ENCODE results near the gene SMAGP. TPM values are rescaled to one million over a fixed set of nuclear protein-coding genes. Genes with fewer than 3 reads are reported as not detected.

SMAGP gene
- total RNA-seq, 3 donors from 2014 or later: 35.0 to 88.6 (median 85.6) TPM

DNA sequence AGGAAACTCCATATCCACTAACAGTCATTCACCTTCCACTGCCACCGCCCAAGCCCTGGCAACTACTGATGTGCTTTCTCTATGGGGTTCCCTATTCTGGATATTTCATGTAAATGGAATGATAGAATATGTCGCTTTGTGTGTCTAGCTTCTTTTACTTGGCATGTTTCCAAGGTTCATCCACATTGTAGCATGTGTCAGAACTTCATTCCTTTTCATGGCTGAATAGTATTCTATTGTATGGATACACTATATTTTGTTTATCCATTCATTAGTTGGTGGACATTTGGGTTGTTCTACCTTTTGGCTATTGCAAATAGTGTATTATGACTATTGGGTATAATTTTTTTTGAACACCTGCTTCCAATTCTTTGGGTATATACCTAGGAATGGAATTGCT is 61.0 kb downstream of the SMAGP start:
- Histone ChIP-seq H3K4me3 (no peak overlapping the region), H3K36me3 (ENCODE audit: low read depth) (no peaks in the 10 kb centered on the region), H3K9me3 (no peaks in the 10 kb centered on the region), H3K4me1 (ENCODE audit: low read depth) (no peaks in the 10 kb centered on the region)
- DNase-seq (no peak), ATAC-seq (no peak)
- intact Hi-C loops (cut with DNase I, micrococcal nuclease): no loop called here
- TF ChIP-seq, protein P1, sequence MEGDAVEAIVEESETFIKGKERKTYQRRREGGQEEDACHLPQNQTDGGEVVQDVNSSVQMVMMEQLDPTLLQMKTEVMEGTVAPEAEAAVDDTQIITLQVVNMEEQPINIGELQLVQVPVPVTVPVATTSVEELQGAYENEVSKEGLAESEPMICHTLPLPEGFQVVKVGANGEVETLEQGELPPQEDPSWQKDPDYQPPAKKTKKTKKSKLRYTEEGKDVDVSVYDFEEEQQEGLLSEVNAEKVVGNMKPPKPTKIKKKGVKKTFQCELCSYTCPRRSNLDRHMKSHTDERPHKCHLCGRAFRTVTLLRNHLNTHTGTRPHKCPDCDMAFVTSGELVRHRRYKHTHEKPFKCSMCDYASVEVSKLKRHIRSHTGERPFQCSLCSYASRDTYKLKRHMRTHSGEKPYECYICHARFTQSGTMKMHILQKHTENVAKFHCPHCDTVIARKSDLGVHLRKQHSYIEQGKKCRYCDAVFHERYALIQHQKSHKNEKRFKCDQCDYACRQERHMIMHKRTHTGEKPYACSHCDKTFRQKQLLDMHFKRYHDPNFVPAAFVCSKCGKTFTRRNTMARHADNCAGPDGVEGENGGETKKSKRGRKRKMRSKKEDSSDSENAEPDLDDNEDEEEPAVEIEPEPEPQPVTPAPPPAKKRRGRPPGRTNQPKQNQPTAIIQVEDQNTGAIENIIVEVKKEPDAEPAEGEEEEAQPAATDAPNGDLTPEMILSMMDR (IDR thresholded peaks at IDR 0.05): no peak

DNA sequence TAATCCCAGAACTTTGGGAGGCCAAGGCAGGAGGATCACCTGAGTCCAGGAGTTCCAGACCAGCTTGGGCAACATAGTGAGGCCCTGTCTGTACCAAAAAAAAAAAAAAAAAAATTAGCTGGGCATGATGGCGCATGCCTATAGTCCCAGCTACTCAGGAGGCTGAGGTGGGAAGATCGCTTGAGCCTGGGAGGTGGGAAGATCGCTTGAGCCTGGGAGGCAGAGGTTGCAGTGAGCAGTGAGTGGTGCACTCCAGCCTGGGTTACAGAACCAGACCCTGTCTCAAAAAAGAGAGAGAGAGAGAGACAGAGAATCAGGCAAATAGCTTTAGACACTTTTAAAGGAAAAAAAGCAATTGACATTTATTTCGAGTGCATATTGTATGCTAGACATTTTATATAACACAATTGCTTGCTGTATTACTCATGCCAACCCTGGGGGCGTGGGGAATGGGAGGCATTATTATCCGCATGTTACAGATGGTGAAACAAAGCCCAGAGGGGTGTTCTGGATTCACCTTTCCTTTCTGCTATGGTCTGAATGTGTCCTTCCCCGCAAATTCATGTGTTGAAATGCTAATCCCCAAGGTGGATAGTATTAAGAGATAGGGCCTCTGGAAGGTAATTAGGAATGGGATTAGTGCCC is 62.1 kb downstream of the SMAGP start:
- DNase-seq: no peak
- ATAC-seq: no peak
- Histone ChIP-seq H3K4me3 (no peak overlapping the region), H3K4me1 (ENCODE audit: low read depth) (no peaks in the 10 kb centered on the region), H3K9me3 (no peaks in the 10 kb centered on the region), H3K36me3 (ENCODE audit: low read depth) (no peaks in the 10 kb centered on the region)
- TF ChIP-seq, protein P1 (IDR thresholded peaks at IDR 0.05): no peak
- intact Hi-C loops (cut with DNase I, micrococcal nuclease): no loop called here

DNA sequence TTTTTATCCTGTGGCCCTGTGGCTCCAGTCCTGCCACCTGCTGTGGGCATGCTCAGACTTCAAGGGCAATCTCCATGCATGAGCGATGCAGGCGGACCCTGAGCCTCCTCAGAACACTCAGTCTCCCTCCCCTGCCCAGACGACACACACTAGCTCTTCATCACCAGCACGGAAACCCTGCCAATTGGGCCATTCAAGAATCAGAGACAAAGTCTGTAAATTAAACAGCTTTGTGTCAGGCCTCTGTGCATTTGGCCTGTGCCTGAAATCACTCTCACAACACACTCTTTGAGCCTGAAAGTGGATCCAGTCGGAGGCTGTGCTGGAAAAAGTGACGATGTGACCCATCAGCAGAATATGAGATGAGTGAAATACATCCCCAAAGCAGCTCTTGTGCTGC is 64.9 kb downstream of the SMAGP start:
- H3K36me3 ChIP-seq (ENCODE audit: low read depth): no peaks in the 10 kb centered on the region
- no peaks in the 10 kb centered on the region for H3K4me1 ChIP-seq (ENCODE audit: low read depth)
- TF ChIP-seq, protein P1 (IDR thresholded peaks at IDR 0.05): no peak
- ATAC-seq (no peak), DNase-seq (no peak)
- intact Hi-C loops (cut with DNase I, micrococcal nuclease): no loop called here
- H3K4me3 ChIP-seq: no peak overlapping the region
- no peaks in the 10 kb centered on the region for H3K9me3 ChIP-seq

DNA sequence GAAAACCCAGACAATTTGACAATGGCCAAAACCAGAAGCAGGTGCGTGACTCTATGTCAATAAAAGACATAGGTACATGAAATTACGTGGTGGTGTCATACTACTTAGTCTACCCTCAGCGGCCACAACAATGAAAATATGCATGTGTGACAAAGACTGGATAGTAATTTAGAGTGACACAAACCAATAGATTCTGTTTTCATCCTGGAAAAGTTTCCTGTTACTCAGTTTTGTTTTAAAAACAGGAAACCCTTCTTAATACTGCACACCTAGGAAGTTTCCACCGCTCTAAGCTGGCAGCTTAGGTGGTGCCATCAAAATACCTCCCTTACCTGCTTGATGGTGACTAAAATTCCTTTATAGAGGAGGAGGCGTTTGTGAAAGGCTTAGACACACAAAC is 67.5 kb downstream of the SMAGP start:
- Histone ChIP-seq H3K36me3 (ENCODE audit: low read depth) (no peaks in the 10 kb centered on the region), H3K9me3 (no peaks in the 10 kb centered on the region), H3K4me1 (ENCODE audit: low read depth) (no peaks in the 10 kb centered on the region), H3K4me3 (no peak overlapping the region)
- TF ChIP-seq, protein P1 (IDR thresholded peaks at IDR 0.05): no peak
- intact Hi-C loops (cut with DNase I, micrococcal nuclease): no loop called here
- no peak for ATAC-seq
- DNase-seq: no peak

DNA sequence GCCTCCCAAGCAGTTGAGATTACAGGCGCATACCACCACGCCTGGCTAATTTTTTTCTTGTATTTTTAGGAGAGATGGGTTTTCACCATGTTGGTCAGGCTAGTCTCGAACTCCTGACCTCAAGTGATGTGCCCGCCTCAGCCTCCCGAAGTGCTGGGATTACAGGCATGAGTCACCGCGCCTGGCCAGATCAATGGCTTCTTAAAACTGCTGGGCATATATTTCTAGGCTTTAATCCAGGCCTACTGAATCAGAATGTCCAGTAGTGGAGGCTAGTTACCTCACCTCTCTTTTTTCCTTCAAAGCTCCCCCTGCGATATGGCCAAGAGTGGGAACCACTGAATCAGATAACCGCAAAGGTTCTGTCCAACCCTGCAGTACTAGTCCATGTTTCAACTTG is 69.4 kb downstream of the SMAGP start:
- intact Hi-C loops (cut with DNase I, micrococcal nuclease): no loop called here
- DNase-seq (no peak), ATAC-seq (no peak)
- H3K36me3 ChIP-seq (ENCODE audit: low read depth): no peaks in the 10 kb centered on the region
- TF ChIP-seq, protein P1 (IDR thresholded peaks at IDR 0.05): no peak
- no peak overlapping the region for H3K4me3 ChIP-seq
- H3K9me3 ChIP-seq: no peaks in the 10 kb centered on the region
- no peaks in the 10 kb centered on the region for H3K4me1 ChIP-seq (ENCODE audit: low read depth)

DNA sequence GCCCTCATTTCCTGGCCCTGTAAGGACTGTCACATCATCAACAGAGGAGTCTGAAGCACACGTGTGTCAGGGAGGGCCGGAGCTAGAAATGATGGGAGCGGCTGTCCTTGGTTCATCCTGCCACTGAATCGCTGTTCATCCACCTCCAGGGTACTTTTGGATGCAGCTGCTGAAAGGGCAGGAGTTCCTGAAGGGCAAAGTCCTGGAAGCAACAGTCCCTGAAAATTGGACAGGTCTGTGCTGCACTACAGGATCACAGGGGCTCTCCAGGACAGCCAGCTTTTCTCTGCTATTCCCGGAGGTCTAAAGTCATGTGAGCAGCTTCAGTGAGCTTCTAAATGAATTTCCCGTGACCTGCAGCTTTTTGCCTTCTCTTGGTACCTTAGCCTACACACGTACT is 70.1 kb downstream of the SMAGP start:
- Histone ChIP-seq H3K36me3 (ENCODE audit: low read depth) (no peaks in the 10 kb centered on the region), H3K9me3 (no peaks in the 10 kb centered on the region), H3K4me3 (no peak overlapping the region), H3K4me1 (ENCODE audit: low read depth) (no peaks in the 10 kb centered on the region)
- TF ChIP-seq, protein P1 (IDR thresholded peaks at IDR 0.05): no peak
- DNase-seq: no peak
- intact Hi-C loops (cut with DNase I, micrococcal nuclease): no loop called here
- ATAC-seq: no peak
